ENCODE results near the gene SERINC4. TPM values are rescaled to one million over a fixed set of nuclear protein-coding genes. Genes with fewer than 3 reads are reported as not detected.

Gene SERINC4
- total and polyA plus RNA-seq, 2 of the 4 experiments (the other 2 are of a cell fraction), result under 0.01 to 0.09 TPM

DNA sequence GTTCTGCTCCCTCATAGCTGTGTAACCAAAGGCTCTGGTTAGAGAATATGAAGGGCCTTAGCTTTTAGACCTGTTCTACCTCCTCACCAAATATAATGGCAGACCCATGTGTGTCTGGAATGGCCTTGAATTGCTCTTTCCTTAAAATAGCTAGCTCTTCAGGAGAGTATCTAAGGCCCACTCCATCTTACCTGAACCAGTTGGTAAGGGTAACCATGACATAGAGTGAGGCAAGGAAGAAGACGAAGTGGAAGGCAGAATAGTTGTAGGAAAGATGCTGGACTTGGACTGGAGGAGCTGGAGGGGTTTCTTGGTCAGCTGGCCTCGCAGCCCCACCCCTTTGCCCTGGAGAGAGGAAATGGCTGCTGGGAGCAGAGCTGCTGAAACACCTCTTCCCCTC, 4.8 kb downstream of the SERINC4 start:
- no peak overlapping the region for H3K27ac ChIP-seq (ENCODE audit: insufficient read depth, low read length)
- H2BK5ac ChIP-seq (ENCODE audit: low read depth, low read length, poor library complexity, severe bottlenecking), result no peak overlapping the region
- no peak overlapping the region for H3K4me2 ChIP-seq (ENCODE audit: low read depth, low read length)
- DNase-seq (no peak), ATAC-seq (ENCODE audit: low read depth) (no peak)
- dilution Hi-C loops (cut with HindIII; ENCODE audit: low sequenced_read_pairs, unreplicated experiment), result no loop called here
- no TSS peak for BruUV-seq (replicated peaks)
- H3K4me3 ChIP-seq (ENCODE audit: insufficient read depth, low read depth, low read length), result no peak overlapping the region
- no peak for TF ChIP-seq BHLHE40 (IDR thresholded peaks at IDR 0.05; ENCODE audit: low read depth, low read length)
- TF ChIP-seq FOS (IDR thresholded peaks at IDR 0.05; ENCODE audit: low read depth, low read length), result no peak
- TF ChIP-seq ELK1 (IDR thresholded peaks at IDR 0.05; ENCODE audit: borderline replicate concordance, low read depth, low read length), result no peak
- no peaks in the 10 kb centered on the region for H3K9me3 ChIP-seq (ENCODE audit: control insufficient read depth, insufficient read depth, low read length)
- H4K5ac ChIP-seq (ENCODE audit: low read depth, low read length), result no peak overlapping the region
- peaks cover 54% of the 10 kb centered on the region for H3K36me3 ChIP-seq (ENCODE audit: control insufficient read depth, insufficient read depth, low read length)
- peaks cover 31 to 72% of the 10 kb centered on the region in 2 experiments for H3K79me1 ChIP-seq (ENCODE audit: low read depth in 1 of 2, low read length in 2 of 2)
- H2BK120ac ChIP-seq (ENCODE audit: low read depth, low read length), result no peak overlapping the region
- peaks cover 33% of the 10 kb centered on the region for H3K9me1 ChIP-seq (ENCODE audit: insufficient read depth, low read length)
- ChIA-PET POLR2A (ENCODE audit: unreplicated experiment) (interaction anchor here (0.8 to 1.0 kb wide), 2 partner anchors 11 to 49 kb away, joined by 3 to 4 read pairs; partner anchors contain the start of gene PDIA3), CTCF (no interaction called here)
- H3K18ac ChIP-seq (ENCODE audit: low read depth, low read length), result no peak overlapping the region
- peak overlapping the region; percentile 64; the same call in 1 of the 2 replicates for H3K23ac ChIP-seq (ENCODE audit: low read depth, low read length)
- WGBS, 2 experiments (ENCODE audit: extremely low coverage in 2 of 2, insufficient read length in 1 of 2), result no CpG with 5 or more reads among the region's 2 CpGs
- no peak overlapping the region; a peak in 1 of 4 replicates for H4K8ac ChIP-seq (ENCODE audit: low read depth in 2 of 2, low read length in 2 of 2)
- H2AK9ac ChIP-seq (replicated peaks; ENCODE audit: low read depth, low read length, poor library complexity), result no peak overlapping the region
- H2BK20ac ChIP-seq (ENCODE audit: low read depth, low read length), result no peak overlapping the region
- H4K20me1 ChIP-seq (ENCODE audit: insufficient read depth, low read length), result peaks cover 47% of the 10 kb centered on the region
- H4K91ac ChIP-seq (ENCODE audit: insufficient read depth, low read depth, low read length), result no peak overlapping the region
- in situ Hi-C loops (cut with MboI; ENCODE audit: low sequenced_read_pairs), result no loop called here
- intact Hi-C loops (cut with micrococcal nuclease), result no loop called here
- no peaks in the 10 kb centered on the region for H3K27me3 ChIP-seq (ENCODE audit: control insufficient read depth, insufficient read depth, low read length)
- peak overlapping the region; percentile 14 for H2AFZ ChIP-seq (replicated peaks; ENCODE audit: low read length, poor library complexity)
- no peak overlapping the region for H2BK15ac ChIP-seq (ENCODE audit: low read depth, low read length)
- H3K4me1 ChIP-seq (ENCODE audit: control insufficient read depth, insufficient read depth, low read length), result peaks cover 23% of the 10 kb centered on the region
- no peak overlapping the region for H3K56ac ChIP-seq (ENCODE audit: extremely low read depth, insufficient read depth, low read length)
- 0 out of 2 replicates have a peak overlapping the region, but pooled peaks have one; percentile 24 for H3K14ac ChIP-seq (replicated peaks; ENCODE audit: low read depth, low read length)
- H2AK5ac ChIP-seq (ENCODE audit: low read depth, low read length), result no peak overlapping the region
- H3K4ac ChIP-seq (ENCODE audit: low read depth, low read length), result no peak overlapping the region
- H3K9ac ChIP-seq (ENCODE audit: low read depth, low read length), result no peak overlapping the region

All from IMR-90 (cell line).